Transverse colon (tissue), 4 donors: Measurements from ENCODE around the gene ZFAND3.

ENCODE experiments used
- CTCF ChIP-seq, 5 experiments: fragments of 200-600 bp in 3 of 5; fragments of 450-650 bp in 2 of 5; sonication (generic) in 3 of 5; IDR thresholded peaks; 1 replicate in 2 of 5; 2 replicates in 3 of 5; pipeline ENCODE4 v1.5.1; 2016 to 2017; ENCODE audit warnings: antibody characterized with exemption in 5 of 5, inconsistent platforms in 3 of 5, mild to moderate bottlenecking in 2 of 5, moderate library complexity in 1 of 5
- EP300 ChIP-seq: sonication (generic); formaldehyde crosslinking; IDR thresholded peaks from one replicate; pipeline ENCODE4 v1.6.1; 2017; ENCODE audit warnings: antibody characterized with exemption, low read depth
- POLR2A ChIP-seq: fragments of 450-650 bp; IDR thresholded peaks from one replicate; pipeline ENCODE4 v1.6.1; 2016; ENCODE audit warnings: antibody characterized with exemption, mild to moderate bottlenecking, moderate library complexity
- POLR2AphosphoS5 ChIP-seq, 3 donors: sonication (generic); formaldehyde crosslinking; IDR thresholded peaks; one replicate each; pipeline ENCODE4 v1.6.1; 2016; ENCODE audit warnings: antibody characterized with exemption in 3 of 3

- TF ChIP-seq CTCF (IDR thresholded peaks at IDR 0.05) (no peak), POLR2A (no peak), POLR2AphosphoS5 (IDR thresholded peaks at IDR 0.05) (no peak), EP300 (no peak)
Measured at GRCh38 chr6:38032797-38033196, 213.3 kb downstream of the ZFAND3 start.
